ENCODE measurements around the gene GTF2IRD1.

GRCh38 chr7:74573512-74573911 lies 119.8 kb downstream of the GTF2IRD1 start:
- TF ChIP-seq CTCF (IDR thresholded peaks at IDR 0.05 in 2 of 3, conservative IDR thresholded peaks at IDR 0.05 in 1 of 3; ENCODE audit: insufficient read depth in 2 of 3, low read depth in 1 of 3, low read length in 3 of 3) = no peak
- TF ChIP-seq ATF3 (IDR thresholded peaks at IDR 0.05) = no peak
- TF ChIP-seq ATF3 (CRISPR knock-in tag; conservative IDR thresholded peaks at IDR 0.05) = no peak
- no peak for TF ChIP-seq HOXB6 (CRISPR knock-in tag; IDR thresholded peaks at IDR 0.05; ENCODE audit: borderline replicate concordance)
- no peak for TF ChIP-seq POLR2A (conservative IDR thresholded peaks at IDR 0.05)
- TF ChIP-seq MYNN (IDR thresholded peaks at IDR 0.05) = no peak
- no peak for TF ChIP-seq MYNN (CRISPR knock-in tag; IDR thresholded peaks at IDR 0.05)
- no peak for TF ChIP-seq NR3C1 (CRISPR knock-in tag; IDR thresholded peaks at IDR 0.05)
